ENCODE data around the gene PDSS2. TPM values are rescaled to one million over a fixed set of nuclear protein-coding genes. Genes with fewer than 3 reads are reported as not detected.

The PDSS2 gene
- total and polyA plus RNA-seq, 4 donors: 10.5 to 20.9 (median 16.0) TPM

DNA sequence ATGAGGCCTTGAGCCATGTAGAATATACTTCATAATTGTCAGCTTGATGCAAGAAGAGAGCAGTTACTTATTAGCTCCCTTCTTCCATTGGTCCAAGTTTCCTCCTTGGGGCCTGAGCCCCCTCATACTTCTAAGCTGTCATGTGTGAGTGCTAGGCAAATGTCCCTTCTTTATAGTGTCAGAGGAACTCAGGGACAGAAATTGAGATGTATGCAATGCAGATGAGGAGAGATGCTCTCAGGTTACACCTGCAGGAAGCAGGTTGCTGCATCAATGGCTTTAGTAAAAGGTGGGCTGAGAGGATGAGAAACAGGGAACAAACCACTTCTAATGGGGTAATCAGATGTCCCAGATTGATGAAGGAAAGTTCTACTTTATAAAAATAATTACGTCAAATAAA is 6.7 kb upstream of the PDSS2 start:
- TF ChIP-seq NR2F2 (IDR thresholded peaks at IDR 0.05): no peak
- no peak for TF ChIP-seq FOXA1 (IDR thresholded peaks at IDR 0.05)
- TF ChIP-seq GABPA (IDR thresholded peaks at IDR 0.05 in 1 of 2, conservative IDR thresholded peaks at IDR 0.05 in 1 of 2): no peak
- TF ChIP-seq YY1 (IDR thresholded peaks at IDR 0.05): no peak
- TF ChIP-seq, protein P1, sequence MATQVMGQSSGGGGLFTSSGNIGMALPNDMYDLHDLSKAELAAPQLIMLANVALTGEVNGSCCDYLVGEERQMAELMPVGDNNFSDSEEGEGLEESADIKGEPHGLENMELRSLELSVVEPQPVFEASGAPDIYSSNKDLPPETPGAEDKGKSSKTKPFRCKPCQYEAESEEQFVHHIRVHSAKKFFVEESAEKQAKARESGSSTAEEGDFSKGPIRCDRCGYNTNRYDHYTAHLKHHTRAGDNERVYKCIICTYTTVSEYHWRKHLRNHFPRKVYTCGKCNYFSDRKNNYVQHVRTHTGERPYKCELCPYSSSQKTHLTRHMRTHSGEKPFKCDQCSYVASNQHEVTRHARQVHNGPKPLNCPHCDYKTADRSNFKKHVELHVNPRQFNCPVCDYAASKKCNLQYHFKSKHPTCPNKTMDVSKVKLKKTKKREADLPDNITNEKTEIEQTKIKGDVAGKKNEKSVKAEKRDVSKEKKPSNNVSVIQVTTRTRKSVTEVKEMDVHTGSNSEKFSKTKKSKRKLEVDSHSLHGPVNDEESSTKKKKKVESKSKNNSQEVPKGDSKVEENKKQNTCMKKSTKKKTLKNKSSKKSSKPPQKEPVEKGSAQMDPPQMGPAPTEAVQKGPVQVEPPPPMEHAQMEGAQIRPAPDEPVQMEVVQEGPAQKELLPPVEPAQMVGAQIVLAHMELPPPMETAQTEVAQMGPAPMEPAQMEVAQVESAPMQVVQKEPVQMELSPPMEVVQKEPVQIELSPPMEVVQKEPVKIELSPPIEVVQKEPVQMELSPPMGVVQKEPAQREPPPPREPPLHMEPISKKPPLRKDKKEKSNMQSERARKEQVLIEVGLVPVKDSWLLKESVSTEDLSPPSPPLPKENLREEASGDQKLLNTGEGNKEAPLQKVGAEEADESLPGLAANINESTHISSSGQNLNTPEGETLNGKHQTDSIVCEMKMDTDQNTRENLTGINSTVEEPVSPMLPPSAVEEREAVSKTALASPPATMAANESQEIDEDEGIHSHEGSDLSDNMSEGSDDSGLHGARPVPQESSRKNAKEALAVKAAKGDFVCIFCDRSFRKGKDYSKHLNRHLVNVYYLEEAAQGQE (IDR thresholded peaks at IDR 0.05): no peak
- no peaks in the 10 kb centered on the region for H3K9me3 ChIP-seq (ENCODE audit: control insufficient read depth in 4 of 4, low read length in 3 of 4)
- DNase-seq (ENCODE audit: low spot score): no peak
- no peaks in the 10 kb centered on the region for H3K27me3 ChIP-seq (ENCODE audit: control insufficient read depth in 4 of 4, insufficient read depth in 4 of 4, low read length in 3 of 4)
- no peaks in the 10 kb centered on the region for H3K36me3 ChIP-seq (ENCODE audit: control insufficient read depth in 4 of 4, insufficient read depth in 3 of 4, low read depth in 1 of 4, low read length in 3 of 4)
- H3K4me1 ChIP-seq (ENCODE audit: control insufficient read depth in 4 of 4, insufficient read depth in 4 of 4, low read length in 3 of 4): peaks cover 0 to 9% (median 4%) of the 10 kb centered on the region in 4 donors
- H3K9ac ChIP-seq (ENCODE audit: low read depth in 1 of 2, low read length in 2 of 2): no peak overlapping the region
- WGBS: 96% methylated on average over 1 of the region's 1 CpG
- H3K27ac ChIP-seq (ENCODE audit: low read depth in 1 of 2, low read length in 2 of 2): no peak overlapping the region
- no peak overlapping the region for H3K4me3 ChIP-seq (ENCODE audit: low read depth in 1 of 3, low read length in 3 of 3)

DNA sequence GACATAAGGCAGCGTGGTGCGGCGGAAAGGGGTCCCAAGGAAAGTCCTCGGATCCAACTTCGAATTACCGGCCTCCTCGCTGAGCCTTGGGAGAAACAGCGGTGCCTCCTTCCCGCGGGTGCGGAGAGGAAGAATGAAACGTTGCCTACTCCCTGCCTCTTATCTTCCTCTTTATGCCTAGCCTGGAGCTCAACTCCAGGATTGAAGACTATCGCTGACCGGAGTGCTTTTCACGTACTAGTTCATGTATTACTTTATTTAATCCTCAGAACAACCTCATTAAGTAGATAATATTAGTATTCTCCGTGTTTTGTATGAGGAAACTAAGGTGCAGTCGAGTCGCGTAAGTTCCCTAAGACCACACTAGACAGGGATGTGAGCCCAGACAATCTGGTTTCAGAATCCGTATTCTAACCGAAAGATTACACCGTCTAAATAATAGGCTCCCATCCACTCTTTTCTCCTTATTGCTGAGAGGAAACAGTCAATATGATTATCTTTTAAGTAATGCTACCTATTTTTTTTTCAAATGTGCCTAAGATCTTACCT is 793 bp upstream of the PDSS2 start:
- peaks cover 4 to 30% (median 14%) of the 10 kb centered on the region in 4 donors for H3K4me1 ChIP-seq (ENCODE audit: control insufficient read depth in 4 of 4, insufficient read depth in 4 of 4, low read length in 3 of 4)
- WGBS: 39% methylated on average over 22 of the region's 22 CpGs
- H3K9ac ChIP-seq (ENCODE audit: low read depth in 1 of 2, low read length in 2 of 2): peak overlapping the region; percentile 60 to 76
- no peaks in the 10 kb centered on the region for H3K27me3 ChIP-seq (ENCODE audit: control insufficient read depth in 4 of 4, insufficient read depth in 4 of 4, low read length in 3 of 4)
- H3K36me3 ChIP-seq (ENCODE audit: control insufficient read depth in 4 of 4, insufficient read depth in 3 of 4, low read depth in 1 of 4, low read length in 3 of 4): no peaks in the 10 kb centered on the region
- no peak for DNase-seq (ENCODE audit: low spot score)
- H3K4me3 ChIP-seq (ENCODE audit: low read depth in 1 of 3, low read length in 3 of 3): peak overlapping the region; percentile 61 to 71 (median 71)
- H3K27ac ChIP-seq (ENCODE audit: low read depth in 1 of 2, low read length in 2 of 2): peak overlapping the region; percentile 94
- TF ChIP-seq JUND (IDR thresholded peaks at IDR 0.05) (no peak), HNF4A (conservative IDR thresholded peaks at IDR 0.05) (no peak), GABPA (IDR thresholded peaks at IDR 0.05 in 1 of 2, conservative IDR thresholded peaks at IDR 0.05 in 1 of 2) (no peak), SP1 (IDR thresholded peaks at IDR 0.05) (no peak), MAX (IDR thresholded peaks at IDR 0.05) (no peak), ATF3 (IDR thresholded peaks at IDR 0.05) (no peak), RXRA (IDR thresholded peaks at IDR 0.05) (no peak), RAD21 (IDR thresholded peaks at IDR 0.05) (no peak), FOXA2 (IDR thresholded peaks at IDR 0.05) (no peak), YY1 (IDR thresholded peaks at IDR 0.05) (no peak), FOXA1 (IDR thresholded peaks at IDR 0.05) (no peak), NR2F2 (IDR thresholded peaks at IDR 0.05) (no peak), TAF1 (conservative IDR thresholded peaks at IDR 0.05) (no peak)
- TF ChIP-seq, protein P1 (IDR thresholded peaks at IDR 0.05): no peak
- no peaks in the 10 kb centered on the region for H3K9me3 ChIP-seq (ENCODE audit: control insufficient read depth in 4 of 4, low read length in 3 of 4)
